GM12878 (cell line): ENCODE data around the gene GARIN5A. TPM values are rescaled to one million over a fixed set of nuclear protein-coding genes. Genes with fewer than 3 reads are reported as not detected.

Source experiments
- ATAC-seq: fragments of 200-7000 bp; cut with Tn5 transposase; 3 replicates; pipeline ENCODE4 v1.9.1; 2020; ENCODE audit warnings: mild to moderate bottlenecking, moderate library complexity
- BruUV-seq: library from RNA; stranded (reverse); fragments of 400-500 nt; replicated peaks from 2 replicates; lab custom pipeline; 2021; lab: Mats Ljungman, UMichigan
- CTCF ChIA-PET: fragments of 300-600 bp; sonication (Branson Sonifier 250); formaldehyde crosslinking; extraction: SDS; loops from one replicate; lab custom pipeline; 2021; ENCODE audit warnings: inconsistent platforms; lab: Yijun Ruan, JAX
- POLR2A ChIA-PET: fragments of 350-600 bp; formaldehyde crosslinking; extraction: SDS; loops from one replicate; lab custom pipeline; 2021; ENCODE audit warnings: inconsistent platforms; lab: Charles Lee
- RAD21 ChIA-PET: fragments of 300-600 bp; sonication (Branson Sonifier 250); formaldehyde crosslinking; loops from one replicate; lab custom pipeline; 2023; ENCODE audit warnings: antibody characterized with exemption; ENCODE audit not compliant: unreplicated experiment; lab: Charles Lee
- SMC1A ChIA-PET: fragments of 300-600 bp; sonication (Branson Sonifier 250); formaldehyde crosslinking; loops from one replicate; lab custom pipeline; 2023; ENCODE audit not compliant: unreplicated experiment, uncharacterized antibody; lab: Charles Lee
- DNase-seq: peaks from one replicate; pipeline ENCODE4 v3.0.0-alpha.2; 2011; ENCODE audit warnings: low read depth, low spot score
- FAIRE-seq: peaks from 3 replicates; lab custom pipeline; 2011; peaks lifted over from hg19 to GRCh38; lab: Jason Lieb, UNC
- H2AFZ ChIP-seq: 2 replicates; pipeline ENCODE4 v1.6.0; 2011; ENCODE audit warnings: low read depth, low read length, control low read depth; ENCODE audit not compliant: control insufficient read depth
- H3K27ac ChIP-seq: 2 replicates; pipeline ENCODE4 v1.5.1; 2011; ENCODE audit warnings: control low read depth; ENCODE audit not compliant: control insufficient read depth, insufficient read depth
- H3K27me3 ChIP-seq, 2 experiments: replicated peaks in 1 of 2; 2 replicates each; pipeline versions ENCODE4 v1.6.0 to v1.6.1; 2011; ENCODE audit warnings: low read length in 1 of 2; ENCODE audit not compliant: control insufficient read depth in 2 of 2, insufficient read depth in 2 of 2
- H3K36me3 ChIP-seq, 2 experiments: 2 replicates each; pipeline ENCODE4 v1.5.1; 2011; ENCODE audit warnings: low read length in 1 of 2; ENCODE audit not compliant: control insufficient read depth in 2 of 2, insufficient read depth in 2 of 2
- H3K4me1 ChIP-seq: 2 replicates; pipeline ENCODE4 v1.6.1; 2011; ENCODE audit warnings: mild to moderate bottlenecking, low read length, moderate library complexity, mixed read lengths; ENCODE audit not compliant: control insufficient read depth, insufficient read depth
- H3K4me2 ChIP-seq: 2 replicates; pipeline ENCODE4 v1.6.0; 2011; ENCODE audit warnings: control low read depth; ENCODE audit not compliant: control insufficient read depth, insufficient read depth
- H3K4me3 ChIP-seq: fragments of 200-600 bp; sonication (generic); 2 replicates; pipeline ENCODE4 v1.5.1; 2016
- H3K79me2 ChIP-seq: 2 replicates; pipeline ENCODE4 v1.6.0; 2011; ENCODE audit warnings: low read length; ENCODE audit not compliant: control insufficient read depth, insufficient read depth
- H3K9ac ChIP-seq: 2 replicates; pipeline ENCODE4 v1.8.0; 2011; ENCODE audit warnings: low read length, control low read depth, mixed read lengths; ENCODE audit not compliant: control insufficient read depth, insufficient read depth
- H3K9me3 ChIP-seq: replicated peaks from 3 replicates; pipeline ENCODE4 v1.5.1; 2011; ENCODE audit warnings: mild to moderate bottlenecking, low read length; ENCODE audit not compliant: control insufficient read depth, insufficient read depth
- H4K20me1 ChIP-seq: 2 replicates; pipeline ENCODE4 v1.6.0; 2011; ENCODE audit not compliant: control insufficient read depth, insufficient read depth
- POLR2AphosphoS5 ChIP-seq: IDR thresholded peaks from 2 replicates; pipeline ENCODE4 v1.6.1; 2011; ENCODE audit warnings: mild to moderate bottlenecking, low read length, inconsistent platforms
- ZBTB4 ChIP-seq: fragments of 450-650 bp; formaldehyde crosslinking; IDR thresholded peaks from 2 replicates; pipeline ENCODE4 v1.4.0; 2022; ENCODE audit warnings: mild to moderate bottlenecking, moderate library complexity
- WGBS: methylation state at CpG from one replicate; pipeline ENCODE4 v1.1.6; 2016; ENCODE audit warnings: low lambda C conversion rate; ENCODE audit not compliant: insufficient replicate concordance, insufficient coverage; ENCODE audit errors: missing lambda C conversion rate; 5-methylcytosine and 5-hydroxymethylcytosine counted together
- in situ Hi-C: fragments of 300-500 bp; cut with MboI; formaldehyde crosslinking; loops from 9 replicates; pipeline ENCODE4 v1.14.3; 2018; ENCODE audit warnings: mixed read lengths
- intact Hi-C: fragments of 100-400 bp; cut with micrococcal nuclease; formaldehyde crosslinking; loops from one replicate; pipeline ENCODE4 v1.14.2; 2022; ENCODE audit not compliant: unreplicated experiment
- polyA plus RNA-seq, 11 experiments: library from polyadenylated mRNA; depleted of rRNA in 4 of 11; unstranded in 6 of 11; stranded (reverse) in 5 of 11; fragments of >200 nt; fragmentation: Nextera tagmentation in 4 of 11; fragmentation: Illumina TruSeq in 1 of 11; extraction: Ambion mirVana in 4 of 11; extraction: Trizol in 1 of 11; gene quantifications; 1 replicate in 1 of 11; 2 replicates in 10 of 11; pipeline versions ENCODE4 v1.2.1 to v1.2.3, GENCODE V29; 2011 to 2016; ENCODE audit warnings: inconsistent platforms in 2 of 11, missing spikeins in 2 of 11, low read depth in 1 of 11
- total RNA-seq, 4 experiments: library from RNA; depleted of rRNA in 3 of 4; stranded (reverse); fragments of >200 nt in 3 of 4; fragmentation: Illumina TruSeq in 1 of 4; extraction: Trizol in 1 of 4; gene quantifications; 2 replicates each; pipeline versions ENCODE4 v1.2.1 to v1.2.3, GENCODE V29; 2013 to 2021

The GARIN5A gene
- total and polyA plus RNA-seq, 10 of the 15 experiments (the other 5 are each of a cell fraction or from before 2014, with no cell fraction given), result 0.18 to 1.2 (median 0.24) TPM; not detected in 6

- Histone ChIP-seq H2AFZ (no peak overlapping the region), H3K4me2 (no peak overlapping the region), H3K36me3 (no peaks in the 10 kb centered on the region), H4K20me1 (no peaks in the 10 kb centered on the region), H3K27me3 (no peaks in the 10 kb centered on the region), H3K79me2 (no peaks in the 10 kb centered on the region), H3K9me3 (no peaks in the 10 kb centered on the region), H3K4me3 (no peak overlapping the region), H3K4me1 (no peaks in the 10 kb centered on the region), H3K9ac (no peak overlapping the region), H3K27ac (no peak overlapping the region)
- ChIA-PET RAD21 (no interaction called here), SMC1A (no interaction called here), POLR2A (no interaction called here), CTCF (no interaction called here)
- TF ChIP-seq POLR2AphosphoS5, result no peak
- intact Hi-C loops, result no loop called here
- FAIRE-seq, result no peak
- no peak for DNase-seq
- ATAC-seq, result no peak
- 93% methylated on average over 22 of the region's 37 CpGs for WGBS
- in situ Hi-C loops, result no loop called here
- BruUV-seq, result no TSS peak
Measured at GRCh38 chr19:50517704-50518075, 41.0 kb upstream of the GARIN5A start.

GRCh38 chr19:50516964-50517703 is 40.5 kb upstream of the GARIN5A start:
- Histone ChIP-seq H3K79me2 (no peaks in the 10 kb centered on the region), H3K4me2 (no peak overlapping the region), H3K27me3 (no peaks in the 10 kb centered on the region), H3K9ac (no peak overlapping the region), H2AFZ (no peak overlapping the region), H3K9me3 (no peaks in the 10 kb centered on the region), H3K4me1 (no peaks in the 10 kb centered on the region), H3K27ac (no peak overlapping the region), H4K20me1 (no peaks in the 10 kb centered on the region), H3K36me3 (no peaks in the 10 kb centered on the region), H3K4me3 (no peak overlapping the region)
- intact Hi-C loops (no loop called here), in situ Hi-C loops (no loop called here)
- ATAC-seq (no peak), DNase-seq (no peak), FAIRE-seq (no peak)
- SMC1A ChIA-PET, result no interaction called here
- CTCF ChIA-PET, result no interaction called here
- no TSS peak for BruUV-seq
- 77% methylated on average over 38 of the region's 53 CpGs for WGBS
- TF ChIP-seq ZBTB4 (CRISPR knock-in tag), result no peak
- RAD21 ChIA-PET, result no interaction called here
- POLR2A ChIA-PET, result no interaction called here
